WTC11 (cell line): ENCODE measurements around the gene C16orf46. TPM values are rescaled to one million over a fixed set of nuclear protein-coding genes. Genes with fewer than 3 reads are reported as not detected.

ENCODE experiments used
- ATAC-seq: fragments of 200-7000 bp; cut with Tn5 transposase; 2 replicates; pipeline ENCODE4 v1.10.0; 2021; ENCODE audit warnings: mild to moderate bottlenecking, moderate library complexity
- CTCF ChIA-PET: fragments of 300-600 bp; sonication (Branson Sonifier 250); formaldehyde crosslinking; loops from one replicate; lab custom pipeline; 2021; ENCODE audit warnings: antibody characterized with exemption; lab: Charles Lee
- POLR2A ChIA-PET: fragments of 350-600 bp; sonication (Branson Sonifier 250); formaldehyde crosslinking; loops from one replicate; lab custom pipeline; 2021; ENCODE audit warnings: antibody characterized with exemption; lab: Charles Lee
- DNase-seq: peaks from one replicate; pipeline ENCODE4 v3.0.0; 2021; ENCODE audit warnings: low spot score
- H3K27ac Mint-ChIP-seq: 2 replicates; pipeline ENCODE4 v1.8.0; 2021; ENCODE audit warnings: mixed read lengths
- H3K27me3 Mint-ChIP-seq: 2 replicates; pipeline ENCODE4 v1.8.0; 2021; ENCODE audit warnings: low read depth, mild to moderate bottlenecking, moderate library complexity, mixed read lengths
- H3K36me3 Mint-ChIP-seq: 2 replicates; pipeline ENCODE4 v1.8.0; 2021; ENCODE audit warnings: mixed read lengths
- H3K4me1 Mint-ChIP-seq: 2 replicates; pipeline ENCODE4 v1.8.0; 2022; ENCODE audit warnings: mixed read lengths
- H3K4me3 Mint-ChIP-seq: 2 replicates; pipeline ENCODE4 v1.8.0; 2021; ENCODE audit warnings: mild to moderate bottlenecking, moderate library complexity, mixed read lengths
- H3K9me3 Mint-ChIP-seq: 2 replicates; pipeline ENCODE4 v1.8.0; 2021; ENCODE audit warnings: mixed read lengths
- CBFB ChIP-seq: sonication (generic); formaldehyde crosslinking; IDR thresholded peaks from 2 replicates; pipeline ENCODE4 v1.8.1; 2022; ENCODE audit warnings: mild to moderate bottlenecking, low read depth, missing genetic modification reagents
- CREB1 ChIP-seq: sonication (generic); formaldehyde crosslinking; IDR thresholded peaks from 2 replicates; pipeline ENCODE4 v1.8.0; 2023; ENCODE audit warnings: mild to moderate bottlenecking, missing genetic modification reagents
- CREM ChIP-seq: sonication (generic); formaldehyde crosslinking; IDR thresholded peaks from 2 replicates; pipeline ENCODE4 v1.8.1; 2022; ENCODE audit warnings: mild to moderate bottlenecking, missing genetic modification reagents, moderate library complexity
- FOXP1 ChIP-seq: sonication (generic); formaldehyde crosslinking; IDR thresholded peaks from 2 replicates; pipeline ENCODE4 v1.8.0; 2022; ENCODE audit warnings: missing genetic modification reagents, mild to moderate bottlenecking, moderate library complexity, borderline replicate concordance
- GABPB1 ChIP-seq: sonication (generic); formaldehyde crosslinking; IDR thresholded peaks from 2 replicates; pipeline ENCODE4 v1.8.1; 2023; ENCODE audit warnings: mild to moderate bottlenecking, missing genetic modification reagents
- GRHL2 ChIP-seq: fragments of 250-450 bp; sonication (Bioruptor Pico); IDR thresholded peaks from 2 replicates; pipeline ENCODE4 v1.8.0; 2022; ENCODE audit warnings: mild to moderate bottlenecking, moderate library complexity; ENCODE audit not compliant: insufficient replicate concordance, severe bottlenecking
- HMGA2 ChIP-seq: fragments of 250-450 bp; sonication (Bioruptor Pico); IDR thresholded peaks from 2 replicates; pipeline ENCODE4 v1.4.0; 2021; ENCODE audit warnings: mild to moderate bottlenecking, moderate library complexity
- JAZF1 ChIP-seq: fragments of 250-450 bp; sonication (Bioruptor Pico); IDR thresholded peaks from 2 replicates; pipeline ENCODE4 v1.9.0; 2021; ENCODE audit warnings: moderate library complexity, mild to moderate bottlenecking, inconsistent platforms
- MLX ChIP-seq: sonication (generic); formaldehyde crosslinking; IDR thresholded peaks from 2 replicates; pipeline ENCODE4 v1.8.1; 2023; ENCODE audit warnings: mild to moderate bottlenecking, missing genetic modification reagents, moderate library complexity
- MXD4 ChIP-seq: fragments of 250-450 bp; sonication (Bioruptor Pico); IDR thresholded peaks from 2 replicates; pipeline ENCODE4 v1.8.0; 2021; ENCODE audit warnings: mild to moderate bottlenecking, moderate library complexity, borderline replicate concordance
- NFE2L1 ChIP-seq: sonication (generic); formaldehyde crosslinking; IDR thresholded peaks from 2 replicates; pipeline ENCODE4 v1.8.1; 2023; ENCODE audit warnings: missing genetic modification reagents
- NR1H2 ChIP-seq: sonication (generic); formaldehyde crosslinking; IDR thresholded peaks from 2 replicates; pipeline ENCODE4 v1.9.0; 2021; ENCODE audit warnings: mild to moderate bottlenecking, moderate library complexity, missing genetic modification reagents
- OVOL2 ChIP-seq: fragments of 250-450 bp; sonication (Bioruptor Pico); IDR thresholded peaks from 2 replicates; pipeline ENCODE4 v1.9.0; 2021; ENCODE audit warnings: mild to moderate bottlenecking, borderline replicate concordance
- PRDM15 ChIP-seq: sonication (generic); formaldehyde crosslinking; IDR thresholded peaks from 2 replicates; pipeline ENCODE4 v1.8.0; 2022; ENCODE audit warnings: missing genetic modification reagents
- PRRX2 ChIP-seq: fragments of 250-450 bp; sonication (Bioruptor Pico); IDR thresholded peaks from 2 replicates; pipeline ENCODE4 v1.8.0; 2021; ENCODE audit warnings: mild to moderate bottlenecking
- SP1 ChIP-seq: sonication (generic); formaldehyde crosslinking; conservative IDR thresholded peaks from 2 replicates; pipeline ENCODE4 v1.8.1; 2022; ENCODE audit warnings: missing genetic modification reagents
- TEAD1 ChIP-seq: sonication (generic); formaldehyde crosslinking; IDR thresholded peaks from 2 replicates; pipeline ENCODE4 v1.8.0; 2022; ENCODE audit warnings: mild to moderate bottlenecking, missing genetic modification reagents
- TEAD4 ChIP-seq: sonication (generic); formaldehyde crosslinking; IDR thresholded peaks from 2 replicates; pipeline ENCODE4 v1.8.0; 2022; ENCODE audit warnings: mild to moderate bottlenecking, missing genetic modification reagents
- USF2 ChIP-seq: sonication (generic); formaldehyde crosslinking; IDR thresholded peaks from 2 replicates; pipeline ENCODE4 v1.8.1; 2023; ENCODE audit warnings: mild to moderate bottlenecking, missing genetic modification reagents, moderate library complexity
- ZNF121 ChIP-seq: sonication (generic); formaldehyde crosslinking; IDR thresholded peaks from 2 replicates; pipeline ENCODE4 v1.8.0; 2023; ENCODE audit warnings: missing genetic modification reagents
- ZNF232 ChIP-seq: sonication (generic); formaldehyde crosslinking; IDR thresholded peaks from 2 replicates; pipeline ENCODE4 v1.8.0; 2022; ENCODE audit warnings: mild to moderate bottlenecking, missing genetic modification reagents
- total RNA-seq: library from RNA; stranded (reverse); gene quantifications from 3 replicates; pipeline ENCODE4 v1.2.3, GENCODE V29; 2021
- TF ChIP-seq, protein P1 (sequence below): sonication (generic); formaldehyde crosslinking; conservative IDR thresholded peaks from 2 replicates; pipeline ENCODE4 v1.8.1; 2023; ENCODE audit warnings: mild to moderate bottlenecking, low read depth, missing genetic modification reagents, moderate library complexity
- TF ChIP-seq, protein P2 (sequence below): sonication (generic); formaldehyde crosslinking; IDR thresholded peaks from 2 replicates; pipeline ENCODE4 v1.8.1; 2022; ENCODE audit warnings: mild to moderate bottlenecking, missing genetic modification reagents, moderate library complexity, borderline replicate concordance

The C16orf46 gene
- total RNA-seq, 1 experiment from 2014 or later, result 1.2 TPM

- CTCF ChIA-PET, result no interaction called here
- ATAC-seq (no peak), DNase-seq (no peak)
- no peaks in the 10 kb centered on the region for H3K9me3 Mint-ChIP-seq
- TF ChIP-seq TEAD1 (CRISPR knock-in tag) (no peak), CREM (CRISPR knock-in tag) (no peak), HMGA2 (no peak), GABPB1 (CRISPR knock-in tag) (peak; percentile 96)
- no peak overlapping the region for H3K4me3 Mint-ChIP-seq
- H3K27me3 Mint-ChIP-seq, result no peaks in the 10 kb centered on the region
- H3K4me1 Mint-ChIP-seq, result no peaks in the 10 kb centered on the region
- POLR2A ChIA-PET, result no interaction called here
- H3K27ac Mint-ChIP-seq, result no peak overlapping the region
- H3K36me3 Mint-ChIP-seq, result no peaks in the 10 kb centered on the region
Observed at GRCh38 chr16:81123092-81123852, 46.2 kb upstream of the C16orf46 start.

- no peak for TF ChIP-seq NFE2L1 (CRISPR knock-in tag)
- no peak for TF ChIP-seq SP1 (CRISPR knock-in tag)
- TF ChIP-seq MLX (CRISPR knock-in tag), result no peak
- TF ChIP-seq PRDM15 (CRISPR knock-in tag), result no peak
- no peak for TF ChIP-seq OVOL2 (CRISPR knock-in tag)
- H3K4me1 Mint-ChIP-seq, result no peaks in the 10 kb centered on the region
- H3K27me3 Mint-ChIP-seq, result no peaks in the 10 kb centered on the region
- ChIA-PET CTCF (interaction anchor here (0.8 kb wide), 1 partner anchor 20 kb away, joined by 3 read pairs; no protein-coding TSS in a partner anchor), POLR2A (no interaction called here)
- H3K27ac Mint-ChIP-seq, result no peak overlapping the region
- H3K36me3 Mint-ChIP-seq, result no peaks in the 10 kb centered on the region
- no peaks in the 10 kb centered on the region for H3K9me3 Mint-ChIP-seq
- ATAC-seq, result no peak
- DNase-seq, result no peak
- no peak overlapping the region for H3K4me3 Mint-ChIP-seq
Observed at GRCh38 chr16:81121474-81121990, 44.5 kb upstream of the C16orf46 start.

GRCh38 chr16:81117436-81117835 lies 40.4 kb upstream of the C16orf46 start:
- POLR2A ChIA-PET, result no interaction called here
- no peaks in the 10 kb centered on the region for H3K27me3 Mint-ChIP-seq
- peak; percentile 53 for ATAC-seq
- no peaks in the 10 kb centered on the region for H3K4me1 Mint-ChIP-seq
- H3K27ac Mint-ChIP-seq, result no peak overlapping the region
- DNase-seq, result no peak
- H3K9me3 Mint-ChIP-seq, result no peaks in the 10 kb centered on the region
- CTCF ChIA-PET, result interaction anchor here (1.0 to 1.2 kb wide), 3 partner anchors 17 to 81 kb away, joined by 3 read pairs; partner anchors contain the start of gene ATMIN
- no peaks in the 10 kb centered on the region for H3K36me3 Mint-ChIP-seq
- H3K4me3 Mint-ChIP-seq, result no peak overlapping the region
- TF ChIP-seq ZNF232 (CRISPR knock-in tag) (no peak), CREB1 (no peak), PRRX2 (CRISPR knock-in tag) (no peak), FOXP1 (no peak), GRHL2 (CRISPR knock-in tag) (no peak), USF2 (CRISPR knock-in tag) (no peak), GABPB1 (CRISPR knock-in tag) (no peak), TEAD4 (CRISPR knock-in tag) (no peak), ZNF121 (CRISPR knock-in tag) (no peak), NR1H2 (CRISPR knock-in tag) (no peak), CBFB (CRISPR knock-in tag) (no peak), MXD4 (CRISPR knock-in tag) (no peak), JAZF1 (CRISPR knock-in tag) (no peak)
- TF ChIP-seq, protein P1, sequence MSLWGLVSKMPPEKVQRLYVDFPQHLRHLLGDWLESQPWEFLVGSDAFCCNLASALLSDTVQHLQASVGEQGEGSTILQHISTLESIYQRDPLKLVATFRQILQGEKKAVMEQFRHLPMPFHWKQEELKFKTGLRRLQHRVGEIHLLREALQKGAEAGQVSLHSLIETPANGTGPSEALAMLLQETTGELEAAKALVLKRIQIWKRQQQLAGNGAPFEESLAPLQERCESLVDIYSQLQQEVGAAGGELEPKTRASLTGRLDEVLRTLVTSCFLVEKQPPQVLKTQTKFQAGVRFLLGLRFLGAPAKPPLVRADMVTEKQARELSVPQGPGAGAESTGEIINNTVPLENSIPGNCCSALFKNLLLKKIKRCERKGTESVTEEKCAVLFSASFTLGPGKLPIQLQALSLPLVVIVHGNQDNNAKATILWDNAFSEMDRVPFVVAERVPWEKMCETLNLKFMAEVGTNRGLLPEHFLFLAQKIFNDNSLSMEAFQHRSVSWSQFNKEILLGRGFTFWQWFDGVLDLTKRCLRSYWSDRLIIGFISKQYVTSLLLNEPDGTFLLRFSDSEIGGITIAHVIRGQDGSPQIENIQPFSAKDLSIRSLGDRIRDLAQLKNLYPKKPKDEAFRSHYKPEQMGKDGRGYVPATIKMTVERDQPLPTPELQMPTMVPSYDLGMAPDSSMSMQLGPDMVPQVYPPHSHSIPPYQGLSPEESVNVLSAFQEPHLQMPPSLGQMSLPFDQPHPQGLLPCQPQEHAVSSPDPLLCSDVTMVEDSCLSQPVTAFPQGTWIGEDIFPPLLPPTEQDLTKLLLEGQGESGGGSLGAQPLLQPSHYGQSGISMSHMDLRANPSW (CRISPR knock-in tag), result no peak
- TF ChIP-seq, protein P2, sequence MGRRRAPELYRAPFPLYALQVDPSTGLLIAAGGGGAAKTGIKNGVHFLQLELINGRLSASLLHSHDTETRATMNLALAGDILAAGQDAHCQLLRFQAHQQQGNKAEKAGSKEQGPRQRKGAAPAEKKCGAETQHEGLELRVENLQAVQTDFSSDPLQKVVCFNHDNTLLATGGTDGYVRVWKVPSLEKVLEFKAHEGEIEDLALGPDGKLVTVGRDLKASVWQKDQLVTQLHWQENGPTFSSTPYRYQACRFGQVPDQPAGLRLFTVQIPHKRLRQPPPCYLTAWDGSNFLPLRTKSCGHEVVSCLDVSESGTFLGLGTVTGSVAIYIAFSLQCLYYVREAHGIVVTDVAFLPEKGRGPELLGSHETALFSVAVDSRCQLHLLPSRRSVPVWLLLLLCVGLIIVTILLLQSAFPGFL (CRISPR knock-in tag), result no peak
